Tibial nerve (tissue), 4 donors: ENCODE data around the gene NEU3.

ENCODE experiments used
- CTCF ChIP-seq, 5 experiments: fragments of 200-600 bp in 3 of 5; fragments of 450-650 bp in 2 of 5; sonication (generic) in 3 of 5; IDR thresholded peaks; one replicate each; pipeline ENCODE4 v1.5.1; 2016 to 2019; ENCODE audit warnings: antibody characterized with exemption in 5 of 5, mild to moderate bottlenecking in 3 of 5, moderate library complexity in 2 of 5
- EP300 ChIP-seq, 2 donors: sonication (generic); formaldehyde crosslinking; IDR thresholded peaks; one replicate each; pipeline ENCODE4 v1.6.1; 2017; ENCODE audit warnings: antibody characterized with exemption in 2 of 2, mild to moderate bottlenecking in 1 of 2
- POLR2A ChIP-seq, 2 donors: fragments of 450-650 bp; IDR thresholded peaks; one replicate each; pipeline ENCODE4 v1.6.1; 2017; ENCODE audit warnings: antibody characterized with exemption in 2 of 2, mild to moderate bottlenecking in 2 of 2, moderate library complexity in 2 of 2

DNA sequence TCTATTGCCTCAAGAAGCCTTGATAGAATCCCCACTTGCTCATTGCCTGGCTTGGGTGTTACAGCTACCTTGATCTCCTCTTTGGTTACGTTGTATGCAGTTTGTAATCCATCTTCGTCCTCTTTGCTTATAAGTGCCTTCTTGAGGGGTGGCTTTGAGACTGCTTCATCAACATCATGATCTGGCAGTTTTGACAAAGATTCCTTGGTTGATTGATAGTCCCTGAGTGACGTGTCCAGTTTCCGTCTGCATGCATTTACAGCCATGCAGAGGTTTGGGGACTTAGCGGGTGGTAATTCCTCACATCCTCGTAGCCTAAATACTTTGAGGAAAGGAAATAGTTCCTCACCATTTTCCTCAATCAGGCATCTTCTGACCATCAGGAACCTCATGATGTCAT is 23.1 kb downstream of the NEU3 start:
- no peak for TF ChIP-seq CTCF (IDR thresholded peaks at IDR 0.05)
- TF ChIP-seq POLR2A (IDR thresholded peaks at IDR 0.05): no peak
- TF ChIP-seq EP300 (IDR thresholded peaks at IDR 0.05): no peak
